OCI-LY7 (cell line): ENCODE results near the gene SRGAP3. TPM values are rescaled to one million over a fixed set of nuclear protein-coding genes. Genes with fewer than 3 reads are reported as not detected.

Experiments
- BruUV-seq: library from RNA; stranded (reverse); fragments of 400-500 nt; replicated peaks from 2 replicates; lab custom pipeline; 2021; lab: Mats Ljungman, UMichigan
- CTCF ChIA-PET: fragments of 300-600 bp; sonication (Branson Sonifier 250); formaldehyde crosslinking; loops from one replicate; lab custom pipeline; 2022; ENCODE audit warnings: antibody characterized with exemption; ENCODE audit not compliant: unreplicated experiment; lab: Charles Lee
- POLR2A ChIA-PET: fragments of 300-600 bp; sonication (Branson Sonifier 250); formaldehyde crosslinking; loops from one replicate; lab custom pipeline; 2022; ENCODE audit warnings: antibody characterized with exemption; lab: Charles Lee
- DNase-seq: peaks from one replicate; pipeline ENCODE4 v3.0.0-alpha.2; 2015; ENCODE audit warnings: low spot score
- H2AFZ ChIP-seq: fragments of 200-600 bp; sonication (generic), shearing (Covaris generic); 2 replicates; pipeline ENCODE4 v1.6.1; 2014; ENCODE audit warnings: mild to moderate bottlenecking, antibody characterized with exemption, low read length, moderate library complexity
- H3K27ac ChIP-seq: fragments of 200-600 bp; sonication (generic); 2 replicates; pipeline ENCODE4 v1.5.1; 2014; ENCODE audit warnings: mixed run types, low read depth, mild to moderate bottlenecking, moderate library complexity, low read length, inconsistent platforms; ENCODE audit not compliant: poor library complexity, severe bottlenecking
- H3K36me3 ChIP-seq: fragments of 200-600 bp; sonication (generic); 2 replicates; pipeline ENCODE4 v1.6.1; 2014; ENCODE audit warnings: mild to moderate bottlenecking, antibody characterized with exemption, low read length, moderate library complexity, mixed read lengths; ENCODE audit not compliant: insufficient read depth
- H3K4me1 ChIP-seq: fragments of 200-600 bp; sonication (generic); 2 replicates; pipeline ENCODE4 v1.5.1; 2014; ENCODE audit warnings: mild to moderate bottlenecking, low read length; ENCODE audit not compliant: insufficient read depth, poor library complexity, severe bottlenecking
- H3K4me2 ChIP-seq: fragments of 200-600 bp; sonication (generic); 2 replicates; pipeline ENCODE4 v1.6.1; 2014; ENCODE audit warnings: mild to moderate bottlenecking, low read length
- H3K4me3 ChIP-seq: fragments of 200-600 bp; sonication (generic); 2 replicates; pipeline ENCODE4 v1.5.1; 2014; ENCODE audit warnings: mild to moderate bottlenecking, low read depth, low read length; ENCODE audit not compliant: poor library complexity, severe bottlenecking
- H3K79me2 ChIP-seq: fragments of 200-600 bp; sonication (generic); 2 replicates; pipeline ENCODE4 v1.6.1; 2016; ENCODE audit warnings: low read depth, mild to moderate bottlenecking, low read length, moderate library complexity, mixed read lengths; ENCODE audit not compliant: insufficient read depth
- H3K9me2 ChIP-seq: fragments of 200-600 bp; sonication (generic); 2 replicates; pipeline ENCODE4 v1.6.1; 2016; ENCODE audit warnings: mild to moderate bottlenecking, low read length, mixed read lengths; ENCODE audit not compliant: insufficient read depth
- H3K9me3 ChIP-seq: fragments of 200-600 bp; sonication (generic); 2 replicates; pipeline ENCODE4 v1.6.1; 2014; ENCODE audit warnings: mild to moderate bottlenecking, mixed run types, low read length, mixed read lengths
- H4K20me1 ChIP-seq: fragments of 200-600 bp; sonication (generic); 2 replicates; pipeline ENCODE4 v1.6.1; 2014; ENCODE audit warnings: mild to moderate bottlenecking, antibody characterized with exemption, low read length, moderate library complexity, mixed read lengths; ENCODE audit not compliant: insufficient read depth
- EZH2phosphoT487 ChIP-seq: fragments of 200-600 bp; sonication (generic); IDR thresholded peaks from 2 replicates; pipeline ENCODE4 v1.6.1; 2018; ENCODE audit warnings: low read depth, borderline replicate concordance, mild to moderate bottlenecking, mixed run types, antibody characterized with exemption, low read length, moderate library complexity, mixed read lengths
- intact Hi-C: fragments of 100-400 bp; cut with micrococcal nuclease; formaldehyde crosslinking; loops from one replicate; pipeline ENCODE4 v1.10.0; 2022; ENCODE audit not compliant: unreplicated experiment
- total RNA-seq, 2 experiments: library from RNA; depleted of rRNA in 1 of 2; stranded (reverse); fragments of >200 nt in 1 of 2; shearing (Covaris generic) in 1 of 2; gene quantifications; 2 replicates each; pipeline ENCODE4 v1.2.3, GENCODE V29; 2014 to 2022
- TF ChIP-seq, protein P1 (sequence below): fragments of 200-600 bp; sonication (generic); conservative IDR thresholded peaks from 2 replicates; pipeline ENCODE4 v1.5.1; 2014; ENCODE audit warnings: mild to moderate bottlenecking, antibody characterized with exemption, low read length, moderate library complexity, mixed read lengths

SRGAP3 gene
- total RNA-seq, 2 experiments from 2014 or later: 1.5 to 1.7 TPM

DNA sequence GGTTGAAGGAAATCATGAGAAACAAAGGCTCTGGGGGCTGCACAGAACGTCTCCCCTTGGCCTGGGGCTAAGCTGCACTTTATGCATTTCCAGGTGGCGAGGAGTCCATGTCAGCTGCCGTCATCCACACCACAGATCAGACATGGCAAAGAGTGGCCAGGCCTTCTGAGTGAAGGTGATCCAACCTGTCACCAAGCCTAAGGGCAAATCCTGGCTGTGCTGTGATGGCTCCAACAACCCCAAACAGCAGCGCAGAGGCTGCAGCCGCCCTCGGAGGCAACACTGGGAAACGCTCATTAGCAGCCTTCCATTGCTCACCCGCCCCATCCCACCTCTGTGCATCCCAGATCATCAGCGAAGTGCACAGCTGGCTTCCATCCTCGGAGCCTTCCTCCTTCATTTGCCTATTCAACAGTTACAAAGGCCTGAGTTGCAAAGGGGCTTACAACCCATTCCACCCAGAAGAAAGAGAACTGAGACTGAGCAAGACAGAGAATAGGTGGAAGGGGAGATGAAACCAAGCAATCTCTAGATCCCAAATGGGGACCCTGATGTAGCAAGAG, 55.7 kb downstream of the SRGAP3 start:
- Histone ChIP-seq H2AFZ (no peak overlapping the region), H3K9me3 (no peaks in the 10 kb centered on the region), H4K20me1 (no peaks in the 10 kb centered on the region), H3K9me2 (no peaks in the 10 kb centered on the region), H3K79me2 (no peaks in the 10 kb centered on the region), H3K27ac (no peak overlapping the region), H3K4me2 (no peak overlapping the region), H3K4me3 (no peak overlapping the region), H3K4me1 (no peaks in the 10 kb centered on the region), H3K36me3 (no peaks in the 10 kb centered on the region)
- CTCF ChIA-PET: no interaction called here
- POLR2A ChIA-PET: no interaction called here
- intact Hi-C loops: no loop called here
- DNase-seq: no peak
- TF ChIP-seq EZH2phosphoT487: no peak
- TF ChIP-seq, protein P1, sequence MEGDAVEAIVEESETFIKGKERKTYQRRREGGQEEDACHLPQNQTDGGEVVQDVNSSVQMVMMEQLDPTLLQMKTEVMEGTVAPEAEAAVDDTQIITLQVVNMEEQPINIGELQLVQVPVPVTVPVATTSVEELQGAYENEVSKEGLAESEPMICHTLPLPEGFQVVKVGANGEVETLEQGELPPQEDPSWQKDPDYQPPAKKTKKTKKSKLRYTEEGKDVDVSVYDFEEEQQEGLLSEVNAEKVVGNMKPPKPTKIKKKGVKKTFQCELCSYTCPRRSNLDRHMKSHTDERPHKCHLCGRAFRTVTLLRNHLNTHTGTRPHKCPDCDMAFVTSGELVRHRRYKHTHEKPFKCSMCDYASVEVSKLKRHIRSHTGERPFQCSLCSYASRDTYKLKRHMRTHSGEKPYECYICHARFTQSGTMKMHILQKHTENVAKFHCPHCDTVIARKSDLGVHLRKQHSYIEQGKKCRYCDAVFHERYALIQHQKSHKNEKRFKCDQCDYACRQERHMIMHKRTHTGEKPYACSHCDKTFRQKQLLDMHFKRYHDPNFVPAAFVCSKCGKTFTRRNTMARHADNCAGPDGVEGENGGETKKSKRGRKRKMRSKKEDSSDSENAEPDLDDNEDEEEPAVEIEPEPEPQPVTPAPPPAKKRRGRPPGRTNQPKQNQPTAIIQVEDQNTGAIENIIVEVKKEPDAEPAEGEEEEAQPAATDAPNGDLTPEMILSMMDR: no peak
- BruUV-seq: no TSS peak

DNA sequence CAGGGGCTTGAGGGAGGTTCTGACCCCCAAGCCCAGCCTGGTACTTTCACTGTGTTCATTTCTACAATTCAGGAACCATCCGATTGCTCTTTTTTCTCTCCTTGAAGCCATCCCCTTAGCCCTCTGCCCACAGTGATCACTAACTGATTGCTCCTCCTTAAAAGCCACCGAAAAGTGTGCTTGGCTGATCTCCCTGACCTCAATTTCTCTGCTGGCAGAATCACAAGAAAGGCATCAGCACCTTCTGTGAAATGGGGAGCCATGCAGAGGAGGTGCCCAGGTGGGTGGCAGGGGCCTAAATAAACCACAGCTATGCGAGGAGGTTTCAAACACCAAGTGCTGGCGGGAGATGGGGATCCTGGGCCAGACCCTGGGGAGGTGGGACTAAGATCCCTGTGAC, 56.2 kb downstream of the SRGAP3 start:
- CTCF ChIA-PET: no interaction called here
- no peaks in the 10 kb centered on the region for H3K79me2 ChIP-seq
- TF ChIP-seq, protein P1: no peak
- TF ChIP-seq EZH2phosphoT487: no peak
- POLR2A ChIA-PET: no interaction called here
- no peak for DNase-seq
- BruUV-seq: no TSS peak
- no peaks in the 10 kb centered on the region for H3K36me3 ChIP-seq
- intact Hi-C loops: no loop called here
- H3K27ac ChIP-seq: no peak overlapping the region
- H3K4me2 ChIP-seq: no peak overlapping the region
- H3K4me3 ChIP-seq: no peak overlapping the region
- no peaks in the 10 kb centered on the region for H3K9me2 ChIP-seq
- no peaks in the 10 kb centered on the region for H3K9me3 ChIP-seq
- no peaks in the 10 kb centered on the region for H3K4me1 ChIP-seq
- H2AFZ ChIP-seq: no peak overlapping the region
- no peaks in the 10 kb centered on the region for H4K20me1 ChIP-seq

DNA sequence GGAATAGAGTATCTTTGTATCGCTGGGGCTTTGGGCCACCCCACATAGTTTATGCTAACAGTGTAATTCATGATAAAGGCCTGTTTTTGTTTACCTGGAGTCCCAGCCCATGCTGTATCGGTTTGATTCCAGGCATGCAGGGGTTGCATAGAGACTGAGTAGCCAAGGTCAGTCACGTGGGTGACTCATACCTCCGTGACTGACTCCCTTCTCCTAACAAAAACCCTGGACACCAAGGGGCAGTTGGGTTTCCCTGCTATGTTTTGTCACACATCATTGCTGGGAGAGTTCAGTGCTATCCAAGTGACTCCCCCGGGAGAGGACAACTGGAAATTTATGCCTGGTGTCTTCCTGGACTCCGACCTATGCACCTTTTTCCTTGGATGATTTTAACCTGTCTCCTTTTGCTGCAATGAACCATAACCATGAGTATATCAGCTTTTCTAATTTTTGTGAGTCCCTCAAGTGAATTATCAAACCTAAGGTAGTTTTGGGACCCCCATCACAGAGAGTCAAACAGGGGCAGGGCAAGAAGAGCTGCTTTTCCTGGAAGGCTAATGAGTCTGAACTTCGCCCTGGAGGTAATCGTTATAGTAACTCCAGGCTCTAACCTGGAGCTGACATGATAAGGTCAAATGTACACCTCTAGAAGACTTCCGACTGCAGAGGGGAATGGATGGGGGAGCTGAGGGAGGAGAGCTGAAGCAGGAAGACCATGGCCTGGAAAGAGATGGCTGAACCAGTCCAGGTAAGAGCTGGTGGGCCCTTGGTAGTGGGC, 57.0 kb downstream of the SRGAP3 start:
- H4K20me1 ChIP-seq: no peaks in the 10 kb centered on the region
- intact Hi-C loops: no loop called here
- no peak for DNase-seq
- H3K4me3 ChIP-seq: no peak overlapping the region
- no peak for TF ChIP-seq EZH2phosphoT487
- no peak overlapping the region for H3K27ac ChIP-seq
- no peak overlapping the region for H2AFZ ChIP-seq
- ChIA-PET CTCF (no interaction called here), POLR2A (no interaction called here)
- BruUV-seq: no TSS peak
- H3K79me2 ChIP-seq: no peaks in the 10 kb centered on the region
- no peaks in the 10 kb centered on the region for H3K36me3 ChIP-seq
- no peaks in the 10 kb centered on the region for H3K9me3 ChIP-seq
- H3K4me2 ChIP-seq: no peak overlapping the region
- H3K9me2 ChIP-seq: no peaks in the 10 kb centered on the region
- H3K4me1 ChIP-seq: no peaks in the 10 kb centered on the region
